Left cardiac atrium (tissue), 4 donors: ENCODE measurements around the gene RPS6KB2. TPM values are rescaled to one million over a fixed set of nuclear protein-coding genes. Genes with fewer than 3 reads are reported as not detected.

Experiments
- ATAC-seq, 2 donors: fragments of 200-7000 bp; cut with Tn5 transposase; one replicate each; pipeline ENCODE4 v1.9.1; 2020; ENCODE audit warnings: mild to moderate bottlenecking in 2 of 2, moderate library complexity in 2 of 2
- DNase-seq: peaks from one replicate; pipeline ENCODE4 v3.0.0-alpha.2; 2020
- intact Hi-C, 2 donors: fragments of 100-400 bp; cut with DNase I; formaldehyde crosslinking; loops; one replicate each; pipeline versions ENCODE4 v1.14.1 to v1.15.1; 2022 to 2023
- long read RNA-seq: library from polyadenylated mRNA; unstranded; transcript quantifications from one replicate; pipeline ENCODE4 v2.0.0, GENCODE V29; 2021
- total RNA-seq, 2 donors: library from RNA; stranded (reverse); fragmentation: NEBNext Ultra II Directional; extraction: Animal tissue kit (Norgen Biotek cat#: 25700); gene quantifications; one replicate each; pipeline ENCODE4 v1.2.1, GENCODE V29; 2021
- donor health status: DM: no; HTN: yes; CAD: no.
- donor health status: DM: no; HTN: yes; CAD: no; lungs with severe emphysema.
- donor health status: DM: yes; HTN: yes; CAD: no.
- donor health status: Dilated cardiomyopathy.

The RPS6KB2 gene
- total RNA-seq, result 10 to 100 TPM; 25.5 to 31.0 TPM
- long read RNA-seq, transcript RPS6KB2-201 (15 exons, 1,733 nt), result major isoform, 13 of 18 reads
- long read RNA-seq, partial matches to known transcripts, result 2 of 18 reads
- long read RNA-seq, other reads (novel, unspliced or antisense), result 3 of 18 reads

DNA sequence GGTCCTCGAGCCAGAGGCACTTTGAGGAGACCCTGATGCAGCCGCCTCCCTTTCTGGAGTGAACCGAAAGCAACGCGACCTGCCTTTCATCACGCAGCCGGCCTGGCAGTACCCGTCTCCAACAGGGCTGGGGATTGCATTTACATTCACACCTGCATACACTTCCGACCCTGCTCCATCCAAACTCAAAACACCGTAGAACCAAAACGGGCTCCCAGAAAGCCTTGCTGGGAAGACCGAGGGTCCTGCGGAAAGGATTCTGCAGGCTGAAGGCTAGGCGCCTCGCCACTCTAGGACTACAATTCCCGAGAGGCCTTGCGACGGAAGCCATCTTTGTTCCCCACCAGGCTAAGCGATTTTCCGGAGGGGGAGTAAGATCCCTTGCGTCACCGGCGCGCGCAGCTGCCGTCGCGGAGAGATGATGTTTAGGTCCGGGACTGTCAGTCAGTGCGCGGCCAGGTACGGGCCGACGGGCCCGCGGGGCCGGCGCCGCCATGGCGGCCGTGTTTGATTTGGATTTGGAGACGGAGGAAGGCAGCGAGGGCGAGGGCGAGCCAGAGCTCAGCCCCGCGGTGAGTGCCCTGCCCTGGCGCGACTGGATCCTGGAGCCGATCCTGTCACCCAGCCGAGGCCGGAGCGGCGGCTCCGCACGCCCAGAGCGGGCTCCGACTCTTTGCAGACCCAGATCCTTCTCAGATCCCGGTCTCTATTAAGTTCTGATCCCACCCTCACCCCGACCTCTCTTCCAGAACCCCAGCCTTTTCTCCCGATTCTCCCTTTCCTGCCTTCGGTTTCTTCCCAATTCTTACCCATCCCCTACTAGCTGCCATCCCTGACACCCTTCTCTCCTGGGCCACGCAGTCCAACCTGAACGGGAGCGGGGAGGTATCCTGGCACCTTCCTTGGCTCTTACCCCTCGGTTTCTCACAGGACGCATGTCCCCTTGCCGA, at the start of gene RPS6KB2:
Gene RPS6KB2 (plus strand): TSS at position 443 of the 950 bp plus-strand sequence. CDS start 52 bp downstream, at position 495.
- ATAC-seq (peak; percentile 92 to 94), DNase-seq (peak; percentile 98)
- intact Hi-C loops, result loop anchor here in 1 of 2 donors (5.0 kb wide), 1 partner anchor 34 kb away; no protein-coding TSS in a partner anchor

DNA sequence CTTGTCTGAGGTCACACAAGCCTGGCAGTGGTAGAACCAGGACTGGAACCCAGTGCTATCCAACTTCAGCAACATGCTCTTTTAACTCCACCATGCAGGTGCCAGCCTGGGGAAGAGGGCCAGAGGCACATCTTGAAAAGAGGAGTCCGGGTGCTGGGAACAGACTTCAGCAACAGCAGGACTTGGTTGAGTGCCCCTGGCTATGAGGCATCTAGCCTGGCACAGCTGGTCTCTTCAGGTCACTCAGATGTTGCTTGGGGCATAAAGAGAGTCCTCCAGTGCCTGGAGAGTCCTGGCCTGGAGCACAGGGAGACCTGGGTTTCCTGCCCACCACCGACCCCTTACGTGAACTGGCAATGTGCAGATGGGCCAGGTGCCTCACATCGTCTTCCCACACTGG, 49.8 kb upstream of the RPS6KB2 start:
- ATAC-seq, result no peak
- intact Hi-C loops, result no loop called here
- DNase-seq, result no peak

DNA sequence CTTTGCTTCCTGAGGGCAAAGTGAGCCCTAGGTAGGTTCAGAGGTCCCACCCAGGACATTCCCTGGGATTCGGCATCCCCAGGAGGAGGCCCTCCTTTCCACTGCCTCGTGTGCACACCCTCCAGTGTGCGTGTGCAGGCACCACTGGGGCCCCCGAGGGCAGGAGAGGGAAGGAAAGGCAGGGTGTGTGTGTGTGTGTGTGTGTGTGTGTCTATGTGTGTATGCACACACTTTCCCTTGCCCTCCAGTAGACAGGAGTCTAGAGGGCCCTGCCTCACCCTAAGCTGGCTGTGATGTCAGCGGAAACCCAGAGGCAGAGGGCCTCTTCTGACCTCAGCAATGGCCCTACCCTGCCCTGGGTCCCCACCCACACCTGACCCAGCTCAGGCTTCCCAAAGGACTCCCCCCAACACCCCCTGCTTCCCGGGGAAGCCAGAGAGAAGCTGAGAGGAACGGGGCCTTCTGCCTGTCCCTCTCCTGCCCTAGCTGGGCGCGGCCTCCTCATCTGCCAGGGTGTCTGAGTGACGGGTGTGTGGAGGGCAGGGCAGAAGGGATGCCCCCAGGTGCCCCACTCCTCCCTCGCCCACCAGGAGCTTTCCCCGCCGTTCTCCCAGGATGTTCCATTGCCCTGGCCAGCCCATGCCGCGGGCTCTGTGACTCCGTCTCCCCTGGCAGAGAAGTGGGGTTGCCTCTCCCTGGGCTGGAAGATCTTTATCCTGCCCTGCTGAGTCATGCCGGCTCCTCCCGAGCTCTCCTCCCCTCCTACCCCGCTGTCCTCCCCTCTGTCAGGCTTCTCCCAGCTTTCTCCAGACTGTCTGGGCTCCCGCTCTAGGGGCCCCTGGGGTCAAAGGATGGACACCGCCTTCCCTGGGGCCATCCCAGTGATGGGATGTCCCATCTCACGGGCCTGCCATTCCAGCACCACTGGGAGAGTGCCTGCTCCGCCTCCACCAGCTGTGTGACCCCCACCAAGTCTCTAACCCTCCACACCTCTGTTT, 48.9 kb upstream of the RPS6KB2 start:
- DNase-seq (no peak), ATAC-seq (peak in 1 of 2 donors; percentile 44)
- intact Hi-C loops, result loop anchor here (5.0 kb wide), 1 partner anchor 32 kb away; no protein-coding TSS in a partner anchor

DNA sequence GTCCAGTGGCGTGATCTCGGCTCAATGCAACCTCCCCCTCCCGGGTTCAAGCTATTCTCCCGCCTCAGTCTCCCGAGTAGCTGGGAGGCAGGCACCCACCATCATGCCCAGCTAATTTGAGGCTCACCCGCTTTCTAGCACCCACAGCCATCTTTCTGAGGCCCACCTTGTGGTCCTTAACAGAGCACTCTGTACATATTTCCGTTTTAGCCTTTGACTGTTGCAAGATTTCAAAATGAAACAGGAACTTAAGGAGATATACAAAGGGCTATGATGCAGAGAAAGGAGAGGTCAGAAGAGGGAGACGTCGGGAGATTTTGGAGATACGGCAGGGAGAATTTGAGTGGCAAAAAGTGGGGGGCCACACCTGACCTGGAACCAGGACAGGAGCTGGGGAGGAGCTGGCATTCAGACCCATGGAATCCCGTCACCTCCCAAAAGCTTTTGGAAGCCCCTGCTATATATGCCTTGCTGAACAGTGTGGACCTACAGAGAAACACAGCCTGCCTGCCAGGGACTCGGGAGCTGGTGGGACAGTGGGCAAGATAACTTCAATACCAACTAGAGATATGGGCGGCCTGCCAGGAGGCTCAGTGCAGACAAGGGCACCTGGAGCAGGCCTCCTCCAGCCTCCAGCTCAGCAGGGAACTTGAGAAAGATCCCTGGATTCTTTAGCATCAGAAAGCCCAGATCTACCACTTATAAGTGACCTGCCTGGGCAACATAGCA, 46.9 kb upstream of the RPS6KB2 start:
- ATAC-seq (no peak), DNase-seq (no peak)
- intact Hi-C loops, result loop anchor here (5.0 kb wide), 1 partner anchor 34 kb away; no protein-coding TSS in a partner anchor

DNA sequence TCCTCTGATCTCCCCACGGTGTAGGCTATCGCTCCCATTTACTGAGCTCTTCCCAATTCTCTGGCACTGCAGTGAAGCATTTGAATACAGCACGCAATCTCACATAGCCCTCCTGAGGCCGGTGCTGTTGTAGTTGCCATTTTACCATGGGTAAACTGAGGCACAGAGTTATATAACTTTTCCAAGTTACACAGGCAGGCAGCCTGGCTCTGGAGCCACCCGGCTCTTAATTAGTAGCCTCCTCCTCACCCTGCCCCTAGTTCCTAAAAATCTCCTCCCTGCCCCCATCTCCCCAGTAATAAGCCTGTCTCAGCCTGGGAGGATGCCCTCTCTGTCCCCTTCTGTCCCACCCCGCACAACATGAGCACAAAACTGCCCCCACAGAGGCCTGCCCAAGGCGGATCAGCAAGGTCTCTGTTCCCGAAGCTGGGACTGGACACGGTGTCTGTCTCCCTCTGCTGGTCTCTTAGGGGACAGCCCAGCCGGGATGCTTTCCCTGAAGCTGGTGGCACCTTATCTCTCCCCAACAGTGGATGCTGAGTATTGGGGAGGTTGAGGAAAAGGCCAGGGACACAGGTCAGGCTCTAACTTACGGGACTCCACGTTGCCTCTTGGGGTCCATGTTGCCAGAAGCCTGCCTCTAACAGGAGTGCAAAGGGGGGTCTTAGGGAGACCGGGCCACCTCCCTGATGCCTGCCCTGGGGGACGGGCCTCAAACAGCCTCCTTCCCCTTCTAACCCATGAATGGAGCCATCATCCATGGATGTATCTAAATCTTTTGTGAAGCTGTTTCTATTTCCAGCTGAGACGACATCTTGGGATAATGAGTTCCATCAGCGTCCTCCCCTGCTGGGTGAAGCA, 45.8 kb upstream of the RPS6KB2 start:
- peak; percentile 78 to 89 for ATAC-seq
- DNase-seq, result peak; percentile 84
- intact Hi-C loops, result loop anchor here (2.0 to 5.0 kb wide), 2 partner anchors 26 to 35 kb away; no protein-coding TSS in a partner anchor

DNA sequence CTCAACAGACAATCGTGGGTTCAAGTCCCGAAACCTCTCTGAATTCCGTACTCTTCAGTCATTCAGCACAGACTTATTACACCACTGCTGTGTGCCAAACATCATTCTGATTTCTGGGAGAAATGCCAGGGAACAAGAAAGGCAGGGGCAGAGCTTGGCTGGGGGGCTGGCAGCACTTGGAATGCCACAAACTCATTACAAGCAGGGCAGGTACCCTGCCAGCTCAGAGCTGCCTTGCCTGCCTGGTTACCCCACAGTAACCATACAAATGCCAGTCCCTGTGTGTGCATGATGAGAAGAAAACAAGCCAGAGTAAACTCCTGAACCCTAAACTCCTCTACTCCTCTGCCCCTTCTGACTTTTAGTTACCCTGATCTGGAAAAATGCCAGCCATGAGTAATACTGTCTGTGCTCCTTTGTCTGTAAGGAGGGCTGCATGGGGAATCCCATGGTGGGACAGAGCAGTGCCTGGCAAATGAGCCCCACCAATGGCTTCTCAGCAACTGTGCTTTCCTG, 43.4 kb upstream of the RPS6KB2 start:
- ATAC-seq, result peak in 1 of 2 donors; percentile 31
- intact Hi-C loops, result loop anchor here (5.0 kb wide), 1 partner anchor 38 kb away; no protein-coding TSS in a partner anchor
- DNase-seq, result no peak

DNA sequence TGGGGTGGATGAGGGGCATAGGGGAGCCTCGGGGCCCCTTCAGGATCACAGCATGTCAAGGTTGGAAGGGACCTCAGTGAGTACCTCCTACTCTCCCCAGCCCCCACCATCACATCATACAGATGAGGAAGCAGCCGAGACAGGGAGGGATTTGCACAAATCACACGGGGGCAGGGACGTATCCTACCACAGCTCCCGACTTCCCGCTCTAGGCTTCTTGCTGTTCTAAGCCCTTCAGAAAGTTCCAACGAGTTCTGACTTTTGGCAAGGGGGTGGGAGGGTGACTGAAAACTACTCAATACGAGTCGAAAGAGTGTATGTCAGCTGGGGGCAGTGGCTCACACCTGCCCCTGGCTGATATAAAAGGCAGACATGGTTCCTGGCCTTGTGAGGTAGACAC, 41.2 kb upstream of the RPS6KB2 start:
- ATAC-seq, result no peak

DNA sequence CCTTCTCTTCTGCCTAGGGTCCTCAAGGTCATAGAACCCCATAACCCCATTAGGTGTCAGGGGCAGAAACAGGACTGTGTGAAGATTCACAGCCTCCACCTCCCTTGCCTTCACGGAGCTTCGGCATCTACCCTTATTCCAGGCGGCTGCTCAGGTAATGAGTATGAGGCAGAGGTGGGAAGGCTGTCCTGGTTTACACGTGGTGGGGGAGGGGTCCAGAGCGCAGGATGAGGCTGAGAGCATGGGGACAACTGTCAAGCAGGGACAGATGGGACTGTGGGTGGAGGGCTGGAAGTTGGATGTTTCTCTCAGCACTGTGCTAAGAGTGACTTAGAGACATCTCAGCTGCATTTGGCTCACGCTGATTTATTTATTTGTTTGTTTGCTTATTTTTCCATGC, 40.8 kb upstream of the RPS6KB2 start:
- ATAC-seq (no peak), DNase-seq (no peak)
- intact Hi-C loops, result no loop called here

More for the DNA sequence above, 41.2 kb upstream of the RPS6KB2 start:
- intact Hi-C loops, result no loop called here
- no peak for DNase-seq

DNA sequence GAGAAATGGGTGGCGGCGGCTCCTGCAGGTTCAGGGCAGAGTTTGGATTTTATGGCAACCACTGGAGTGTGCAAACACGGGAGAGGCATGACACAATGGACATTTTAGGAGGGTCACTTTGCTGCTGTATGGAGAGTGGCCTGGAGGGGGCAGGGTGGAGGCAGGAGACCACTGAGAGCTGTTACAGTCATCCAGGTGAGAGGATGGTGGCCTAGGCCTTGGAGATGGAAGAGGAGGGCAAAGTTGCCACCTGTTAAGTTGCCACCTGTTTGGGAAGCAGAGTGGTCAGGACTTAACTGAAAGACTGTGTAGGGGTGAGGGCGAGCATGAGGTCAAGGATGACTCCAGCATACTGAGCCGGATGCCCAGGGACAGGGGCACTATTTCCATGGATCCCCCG, 38.8 kb upstream of the RPS6KB2 start:
- DNase-seq (no peak), ATAC-seq (no peak)
- intact Hi-C loops, result no loop called here

DNA sequence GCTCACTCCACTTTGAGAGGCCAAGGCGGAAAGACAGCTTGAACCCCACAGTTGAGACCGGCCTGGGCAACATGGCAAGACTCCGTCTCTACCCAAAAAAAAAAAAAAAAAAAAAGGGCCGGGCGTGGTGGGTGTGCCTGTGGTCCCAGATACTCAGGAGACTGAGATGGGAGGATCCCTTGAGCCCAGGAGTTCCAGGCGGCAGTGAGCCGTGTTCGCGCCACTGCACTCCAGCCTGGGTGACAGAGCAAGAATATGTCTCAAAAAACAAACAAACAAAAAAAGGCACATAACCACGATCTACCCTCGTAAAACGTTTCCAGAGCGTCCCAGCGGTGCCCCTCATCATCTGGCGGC, 37.4 kb upstream of the RPS6KB2 start:
- intact Hi-C loops, result loop anchor here in 1 of 2 donors (10.0 kb wide), 1 partner anchor 114 kb away; the partner anchor contains the start of genes CDK2AP2 and PITPNM1
- ATAC-seq (no peak), DNase-seq (no peak)

DNA sequence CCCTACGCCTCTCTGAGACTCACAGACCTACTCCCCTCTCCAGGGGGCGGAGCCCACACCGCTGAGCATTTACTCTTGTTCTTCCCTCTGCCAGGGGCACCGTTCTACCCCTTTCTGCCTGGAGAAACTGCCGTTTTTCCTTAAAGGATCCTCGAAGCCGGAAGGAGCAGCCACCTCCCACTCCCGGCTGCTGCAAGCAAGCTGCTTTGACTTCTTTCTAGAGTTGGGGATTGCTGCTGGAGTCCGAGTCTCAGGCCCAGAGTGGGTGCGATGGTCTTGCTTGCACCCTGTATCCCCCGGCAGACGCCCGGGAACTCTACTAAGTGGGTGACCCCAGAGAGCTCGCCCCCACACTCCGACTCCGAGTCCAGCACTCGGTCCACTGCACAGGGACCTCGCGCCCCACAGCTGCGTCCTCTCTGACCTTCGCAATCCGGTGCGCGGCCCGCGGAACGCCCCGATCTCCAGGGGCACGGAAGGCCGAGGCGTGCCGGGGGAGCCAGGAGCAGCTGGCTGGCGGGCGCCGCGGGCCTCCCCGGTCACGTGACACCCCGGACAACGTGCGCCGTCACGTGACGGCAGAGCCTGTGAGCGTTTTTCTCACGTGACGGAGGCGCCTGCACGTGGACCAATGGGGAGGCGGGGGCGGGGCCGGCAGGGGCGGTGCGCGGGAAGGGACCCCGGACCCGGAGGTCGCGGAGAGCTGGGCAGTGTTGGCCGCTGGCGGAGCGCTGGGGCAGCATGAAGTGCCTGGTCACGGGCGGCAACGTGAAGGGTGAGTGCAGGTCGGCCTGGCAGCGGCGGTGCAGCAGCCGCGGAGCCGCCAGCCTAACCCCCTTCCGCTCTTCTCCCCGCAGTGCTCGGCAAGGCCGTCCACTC, 36.8 kb upstream of the RPS6KB2 start, which contains the start of gene RAD9A:
Gene RAD9A (plus strand): TSS at position 683 of the 879 bp plus-strand sequence. CDS start 59 bp downstream, at position 742.
- ATAC-seq (peak; percentile 87 to 94), DNase-seq (peak; percentile 98)
- intact Hi-C loops, result loop anchor here in 1 of 2 donors (10.0 kb wide), 1 partner anchor 113 kb away; the partner anchor contains the start of genes CDK2AP2 and PITPNM1

DNA sequence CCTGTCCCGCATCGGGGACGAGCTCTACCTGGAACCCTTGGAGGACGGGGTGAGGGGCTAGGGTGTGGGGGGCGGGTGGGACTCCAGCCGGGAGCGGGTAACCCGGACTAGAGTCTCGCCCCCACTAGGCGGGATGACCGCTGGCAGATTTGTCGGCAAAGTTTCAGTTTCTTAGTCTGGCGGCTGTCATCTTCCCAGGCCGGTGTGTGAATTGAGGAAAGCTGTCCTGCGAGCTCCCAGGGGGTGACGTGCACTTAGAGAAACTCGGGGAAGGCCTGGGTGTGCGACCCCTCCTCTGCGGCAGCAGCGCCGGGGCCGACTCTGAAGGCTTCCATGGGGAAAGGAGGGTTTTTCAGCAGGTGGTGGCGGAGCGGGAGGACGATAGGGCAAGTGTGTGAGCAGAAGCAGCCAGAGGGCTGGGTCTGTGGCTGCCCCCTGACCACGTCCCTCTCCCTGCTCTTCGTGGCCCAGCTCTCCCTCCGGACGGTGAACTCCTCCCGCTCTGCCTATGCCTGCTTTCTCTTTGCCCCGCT, 36.0 kb upstream of the RPS6KB2 start:
- ATAC-seq (peak in 1 of 2 donors; percentile 0), DNase-seq (no peak)
- intact Hi-C loops, result loop anchor here in 1 of 2 donors (10.0 kb wide), 1 partner anchor 113 kb away; the partner anchor contains the start of genes CDK2AP2 and PITPNM1

DNA sequence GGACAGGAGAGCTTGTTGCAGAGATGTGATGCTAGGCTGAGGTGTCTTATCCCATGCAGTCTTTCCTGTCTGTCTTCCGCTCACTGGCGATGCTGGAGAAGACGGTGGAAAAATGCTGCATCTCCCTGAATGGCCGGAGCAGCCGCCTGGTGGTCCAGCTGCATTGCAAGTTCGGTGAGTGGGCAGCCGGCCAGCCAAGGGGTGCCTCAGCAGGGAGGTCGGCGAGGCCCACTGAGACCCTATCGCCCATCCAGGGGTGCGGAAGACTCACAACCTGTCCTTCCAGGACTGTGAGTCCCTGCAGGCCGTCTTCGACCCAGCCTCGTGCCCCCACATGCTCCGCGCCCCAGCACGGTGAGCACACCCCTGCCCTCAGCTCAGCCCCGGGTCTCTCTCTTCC, 34.9 kb upstream of the RPS6KB2 start:
- intact Hi-C loops, result loop anchor here in 1 of 2 donors (10.0 kb wide), 1 partner anchor 111 kb away; the partner anchor contains the start of genes CDK2AP2 and PITPNM1
- DNase-seq (no peak), ATAC-seq (no peak)

DNA sequence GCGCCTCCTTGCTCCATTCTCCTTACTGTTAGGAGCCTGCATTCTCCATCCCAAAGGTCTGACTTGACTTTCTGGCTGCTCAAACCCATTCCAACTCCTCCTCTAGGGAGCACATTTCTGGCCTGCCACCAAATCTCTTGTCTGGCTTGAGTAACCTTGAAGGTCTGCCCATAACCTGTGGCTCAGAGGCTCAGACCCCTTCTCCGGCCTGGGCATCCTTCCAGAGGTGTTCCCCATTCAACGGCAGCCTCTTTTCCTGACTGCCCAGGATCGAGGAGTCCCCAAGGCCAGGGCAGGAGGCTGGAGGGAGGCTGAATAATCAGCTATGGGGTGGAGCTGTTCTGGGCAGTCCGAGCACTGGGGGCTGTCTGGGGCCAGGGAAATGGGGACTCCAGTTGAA, 34.3 kb upstream of the RPS6KB2 start:
- ATAC-seq, result no peak
- DNase-seq, result no peak
- intact Hi-C loops, result loop anchor here in 1 of 2 donors (10.0 kb wide), 1 partner anchor 111 kb away; the partner anchor contains the start of genes CDK2AP2 and PITPNM1

DNA sequence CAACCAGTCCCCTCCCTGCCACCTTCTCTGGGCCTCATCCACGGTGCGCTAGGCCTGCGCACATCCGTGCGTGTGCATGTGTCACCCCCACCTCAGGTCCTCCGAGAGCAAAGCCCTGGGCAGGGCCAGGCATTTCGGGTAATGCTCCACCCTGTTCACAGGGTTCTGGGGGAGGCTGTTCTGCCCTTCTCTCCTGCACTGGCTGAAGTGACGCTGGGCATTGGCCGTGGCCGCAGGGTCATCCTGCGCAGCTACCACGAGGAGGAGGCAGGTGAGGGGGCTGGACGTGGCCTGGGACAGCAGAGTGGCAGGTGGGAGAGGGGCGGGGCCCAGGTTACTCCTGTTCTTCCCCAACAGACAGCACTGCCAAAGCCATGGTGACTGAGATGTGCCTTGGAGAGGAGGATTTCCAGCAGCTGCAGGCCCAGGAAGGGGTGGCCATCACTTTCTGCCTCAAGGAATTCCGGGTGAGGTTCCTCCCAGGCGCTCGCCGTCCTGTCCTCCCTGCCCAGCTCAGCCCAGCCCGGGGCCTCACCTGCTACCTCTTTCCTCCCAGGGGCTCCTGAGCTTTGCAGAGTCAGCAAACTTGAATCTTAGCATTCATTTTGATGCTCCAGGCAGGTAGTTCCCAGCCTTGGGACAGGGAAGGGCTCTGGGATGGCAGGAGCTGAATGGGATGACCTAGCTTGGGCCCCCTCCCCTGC, 32.6 kb upstream of the RPS6KB2 start:
- ATAC-seq, result no peak

More for the DNA sequence above, 32.6 kb upstream of the RPS6KB2 start:
- intact Hi-C loops, result loop anchor here in 1 of 2 donors (10.0 kb wide), 1 partner anchor 109 kb away; the partner anchor contains the start of genes CDK2AP2 and PITPNM1
- no peak for DNase-seq
